NCI-H1048 (cell line): ENCODE data around the gene COL26A1.
"Not testable (repeated sequence)": the region's sequence is repeated elsewhere in the genome, so short reads cannot be mapped to it uniquely, and the experiment has no call there.

Experiments used
- DNase-seq: peaks from one replicate; lab custom pipeline; 2025; lab: John Stamatoyannopoulos, UW

Gene COL26A1

GRCh38 chr7:101402835-101403234 lies 40.2 kb downstream of the COL26A1 start:
- DNase-seq, result no peak

- DNase-seq, result no peak
Observed at GRCh38 chr7:101405474-101406067, 42.9 kb downstream of the COL26A1 start.

- no peak for DNase-seq
Observed at GRCh38 chr7:101410743-101411507, 48.2 kb downstream of the COL26A1 start.

- DNase-seq, result no peak
Observed at GRCh38 chr7:101411508-101411874, 48.8 kb downstream of the COL26A1 start.

GRCh38 chr7:101412976-101413375 lies 50.3 kb downstream of the COL26A1 start:
- DNase-seq, result no peak

DNA sequence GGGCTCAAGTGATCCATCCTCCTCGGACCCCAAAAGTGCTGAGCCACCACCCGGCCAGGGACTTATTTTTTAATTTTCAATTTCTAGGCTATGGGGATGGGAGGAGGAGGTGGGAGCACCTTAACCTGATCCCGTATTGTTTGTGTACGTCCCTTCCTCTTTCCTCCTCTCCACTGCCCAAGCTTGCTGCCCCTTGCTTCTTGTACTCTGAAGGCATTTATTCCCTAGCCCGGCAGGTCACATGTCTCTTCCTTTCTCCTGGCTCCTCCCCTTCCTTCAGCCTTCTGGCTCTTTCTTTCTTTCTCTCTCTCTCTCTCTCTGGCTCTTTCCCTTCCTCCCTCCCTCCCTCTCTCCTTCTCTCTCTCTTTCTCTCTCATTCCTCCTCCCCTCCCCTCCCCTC lies 56.0 kb downstream of the COL26A1 start:
- no peak for DNase-seq

- no peak for DNase-seq
Observed at GRCh38 chr7:101419831-101420230, 57.2 kb downstream of the COL26A1 start.

DNA sequence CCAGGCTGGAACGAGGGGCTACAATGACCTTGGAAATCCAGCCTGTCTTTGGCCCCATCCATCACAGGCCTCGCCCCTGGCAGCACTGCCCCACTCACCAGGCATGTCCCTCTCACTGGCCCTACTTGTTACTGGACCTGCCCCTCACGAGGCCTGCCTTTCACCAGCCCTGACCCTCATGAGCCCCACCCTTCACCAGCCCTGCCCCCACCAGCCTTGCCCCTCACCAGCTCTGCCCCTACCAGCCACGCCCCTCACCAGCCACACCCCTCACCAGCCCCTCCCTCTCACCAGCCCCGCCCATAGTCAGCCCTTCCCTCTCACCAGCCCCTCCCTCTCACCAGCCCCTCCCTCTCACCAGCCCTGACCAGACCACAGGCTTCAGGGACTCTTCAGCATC lies 57.8 kb downstream of the COL26A1 start:
- DNase-seq, result no peak

DNA sequence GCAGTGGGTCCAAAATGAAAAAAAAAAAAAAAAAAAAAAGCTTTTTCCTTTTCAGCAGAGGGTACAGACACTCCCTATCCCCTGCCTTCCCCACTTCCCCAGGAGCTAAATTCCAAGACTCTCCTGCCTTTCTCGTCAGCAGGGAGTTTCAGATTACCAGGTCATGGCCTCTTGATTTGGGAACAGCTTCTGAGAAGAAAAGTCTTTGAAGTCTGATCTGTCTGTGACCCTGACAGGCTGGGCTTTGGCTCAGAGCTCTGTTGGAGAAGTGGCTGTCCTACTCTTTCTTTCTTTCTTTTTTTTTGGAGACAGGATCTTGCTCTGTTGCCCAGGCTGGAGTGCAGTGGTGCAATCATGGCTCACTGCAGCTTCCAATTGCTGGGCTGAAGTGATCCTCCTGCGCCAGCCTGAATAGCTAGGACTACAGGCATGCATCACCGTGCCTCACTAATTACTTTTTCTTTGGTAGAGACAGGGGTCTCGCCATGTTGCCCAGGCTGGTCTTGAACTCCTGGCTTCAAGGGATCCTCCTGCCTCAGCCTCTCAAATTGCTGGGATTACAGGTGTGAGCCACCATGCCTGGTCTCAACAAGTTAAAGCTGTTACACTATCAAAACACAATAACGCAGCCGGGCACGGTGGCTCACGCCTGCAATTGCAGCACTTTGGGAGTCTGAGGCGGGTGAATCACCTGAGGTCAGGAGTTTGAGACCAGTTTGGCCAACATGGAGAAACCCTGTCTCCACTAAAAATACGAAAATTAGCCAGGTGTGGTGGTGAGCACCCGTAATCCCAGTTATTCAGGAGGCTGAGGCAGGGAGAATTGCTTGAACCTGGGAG lies 59.9 kb downstream of the COL26A1 start:
- DNase-seq, result no peak

GRCh38 chr7:101426303-101427011 lies 63.8 kb downstream of the COL26A1 start:
- DNase-seq, result no peak

DNA sequence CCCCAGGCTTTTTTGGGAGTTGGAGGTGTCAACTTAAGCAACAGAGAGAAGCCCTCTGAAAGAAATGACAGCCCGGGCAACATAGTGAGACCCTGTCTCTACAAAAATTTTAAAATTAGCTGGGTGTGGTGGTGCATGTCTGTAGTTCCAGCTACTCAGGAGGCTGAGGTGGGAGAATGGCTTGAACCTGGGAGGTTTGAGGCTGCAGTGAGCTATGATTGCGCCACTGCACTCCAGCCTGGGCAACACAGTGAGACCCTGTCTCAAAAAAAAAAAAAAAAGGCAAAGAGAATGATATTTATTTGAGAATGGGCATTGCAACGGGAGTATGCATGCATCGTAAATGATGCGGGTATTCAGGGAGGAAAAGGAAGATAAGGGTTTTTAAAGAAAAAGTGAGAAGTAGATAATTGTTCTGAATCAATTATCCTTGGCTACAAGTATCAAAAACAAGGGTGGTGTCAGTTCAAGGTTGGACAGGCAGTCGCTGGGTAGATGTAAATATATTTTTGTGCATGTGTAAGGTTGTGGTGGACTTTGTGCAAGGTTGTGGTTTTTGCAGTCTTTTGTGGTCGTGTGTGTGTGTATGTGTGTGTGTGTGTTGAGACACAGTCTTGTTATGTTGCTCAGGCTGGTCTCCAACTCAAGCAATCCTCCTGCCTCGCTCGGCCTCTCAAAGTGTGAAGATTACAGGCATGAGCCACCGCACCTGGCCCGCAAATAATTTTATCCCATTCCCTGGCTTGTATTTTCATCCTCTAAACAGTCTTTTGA lies 65.6 kb downstream of the COL26A1 start:
- no peak for DNase-seq

- DNase-seq, result no peak
Observed at GRCh38 chr7:101432316-101432715, 69.6 kb downstream of the COL26A1 start.

GRCh38 chr7:101433688-101434087 lies 71.0 kb downstream of the COL26A1 start:
- DNase-seq, result no peak

- not testable (repeated sequence) for DNase-seq
Observed at GRCh38 chr7:101434155-101434554, 71.5 kb downstream of the COL26A1 start.

- no peak for DNase-seq
Observed at GRCh38 chr7:101435461-101436220, 73.0 kb downstream of the COL26A1 start.

- no peak for DNase-seq
Observed at GRCh38 chr7:101436221-101436735, 73.6 kb downstream of the COL26A1 start.

- no peak for DNase-seq
Observed at GRCh38 chr7:101436857-101437576, 74.3 kb downstream of the COL26A1 start.

DNA sequence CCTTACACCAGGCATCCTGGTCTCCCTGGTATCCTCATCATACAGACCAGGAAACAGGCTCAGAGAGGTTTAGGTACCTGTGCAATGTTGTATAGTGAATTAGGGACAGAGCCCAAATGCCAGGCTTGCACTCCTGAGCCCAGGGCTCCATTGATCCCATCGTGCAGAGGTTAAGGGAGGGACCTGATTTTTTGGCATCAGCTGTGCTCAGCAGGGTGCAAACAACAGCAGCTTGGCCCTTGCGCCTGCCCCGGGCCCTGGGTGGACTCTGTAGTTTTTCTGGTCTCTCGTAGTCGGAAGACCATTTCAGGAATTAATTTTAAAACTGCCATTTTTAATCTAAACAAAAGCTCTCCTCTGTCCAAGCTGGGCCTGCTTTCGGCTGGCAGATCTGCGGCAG lies 79.2 kb downstream of the COL26A1 start:
- no peak for DNase-seq

DNA sequence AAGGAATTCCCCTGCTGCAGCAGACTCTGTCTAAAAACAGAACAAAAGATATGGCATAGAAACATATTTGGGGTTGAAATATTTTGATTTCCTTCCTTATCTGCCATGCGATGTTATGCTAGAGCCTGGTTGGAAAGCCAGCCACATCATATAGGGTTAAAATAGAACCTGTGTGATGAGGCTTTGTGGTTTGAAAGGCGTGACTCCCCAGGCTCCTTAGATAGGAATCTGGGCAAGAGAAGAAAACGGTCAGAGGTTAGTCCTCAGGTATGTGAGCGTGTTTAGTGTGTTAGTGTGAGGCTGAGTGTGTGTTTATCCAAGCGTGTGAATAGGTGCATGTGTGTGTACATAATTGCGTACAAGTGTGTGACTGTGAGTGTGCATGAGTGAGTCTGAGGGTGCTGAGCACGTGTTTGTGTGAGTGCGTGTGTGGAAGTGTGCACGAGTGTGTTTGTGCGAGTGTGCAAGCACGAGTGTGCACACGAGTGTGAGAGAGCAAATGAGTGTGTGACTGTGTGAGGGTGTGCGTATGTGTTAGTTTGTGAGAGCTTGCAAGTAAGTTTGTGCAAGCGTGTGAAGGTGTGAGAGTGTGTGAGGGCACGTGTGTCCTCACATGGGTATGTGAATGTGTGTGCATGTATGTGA lies 79.9 kb downstream of the COL26A1 start:
- DNase-seq, result no peak
